ENCODE measurements around the gene FGD1. TPM values are rescaled to one million over a fixed set of nuclear protein-coding genes. Genes with fewer than 3 reads are reported as not detected.

The FGD1 gene
- total and polyA plus RNA-seq, 3 donors from 2014 or later = 5.2 to 6.3 (median 6.0) TPM

DNA sequence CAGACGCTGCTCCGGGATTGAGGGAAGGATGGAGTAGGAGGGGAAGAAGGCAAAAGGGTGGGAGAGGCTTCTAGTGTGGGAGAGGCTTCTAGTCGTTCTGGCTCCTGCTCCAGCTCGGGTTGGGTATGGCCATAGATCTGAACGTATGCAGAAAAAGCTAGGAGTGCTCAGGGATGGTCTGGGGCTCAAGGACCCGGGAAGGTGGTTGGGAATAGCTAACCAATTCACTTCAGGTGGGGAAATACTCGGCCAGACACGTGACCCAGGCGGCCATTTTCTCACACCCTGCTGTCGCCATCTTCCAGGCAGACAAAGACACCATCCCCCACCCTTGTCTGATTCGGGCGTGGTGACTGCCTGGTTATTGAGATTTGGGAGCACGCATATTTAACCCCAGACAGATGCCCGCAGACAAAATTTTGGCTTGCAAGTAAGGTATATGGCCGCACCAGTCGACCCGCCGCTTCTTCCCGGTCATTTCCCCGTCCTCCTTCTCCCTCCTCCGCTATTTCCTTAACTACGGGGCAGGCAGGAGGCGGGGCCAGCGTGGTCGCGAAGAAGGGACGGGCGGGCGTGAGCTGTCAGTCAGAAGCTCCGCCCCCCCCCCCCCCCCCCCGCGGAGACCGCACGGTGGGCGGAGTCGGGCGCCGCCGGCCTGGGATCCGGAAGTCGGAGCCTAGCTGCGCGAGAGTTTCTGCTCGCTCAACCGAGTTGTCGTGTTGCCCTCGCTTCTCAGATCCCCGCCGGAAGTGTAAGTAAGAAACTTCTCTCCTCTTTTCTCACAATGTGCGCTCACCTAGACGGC, 33.7 kb upstream of the FGD1 start, which contains the start of gene GNL3L:
GNL3L (plus strand) TSS at position 668 of the 805 bp plus-strand sequence. CDS start 2,348 bp downstream, outside the sequence.
- TF ChIP-seq, protein P1, sequence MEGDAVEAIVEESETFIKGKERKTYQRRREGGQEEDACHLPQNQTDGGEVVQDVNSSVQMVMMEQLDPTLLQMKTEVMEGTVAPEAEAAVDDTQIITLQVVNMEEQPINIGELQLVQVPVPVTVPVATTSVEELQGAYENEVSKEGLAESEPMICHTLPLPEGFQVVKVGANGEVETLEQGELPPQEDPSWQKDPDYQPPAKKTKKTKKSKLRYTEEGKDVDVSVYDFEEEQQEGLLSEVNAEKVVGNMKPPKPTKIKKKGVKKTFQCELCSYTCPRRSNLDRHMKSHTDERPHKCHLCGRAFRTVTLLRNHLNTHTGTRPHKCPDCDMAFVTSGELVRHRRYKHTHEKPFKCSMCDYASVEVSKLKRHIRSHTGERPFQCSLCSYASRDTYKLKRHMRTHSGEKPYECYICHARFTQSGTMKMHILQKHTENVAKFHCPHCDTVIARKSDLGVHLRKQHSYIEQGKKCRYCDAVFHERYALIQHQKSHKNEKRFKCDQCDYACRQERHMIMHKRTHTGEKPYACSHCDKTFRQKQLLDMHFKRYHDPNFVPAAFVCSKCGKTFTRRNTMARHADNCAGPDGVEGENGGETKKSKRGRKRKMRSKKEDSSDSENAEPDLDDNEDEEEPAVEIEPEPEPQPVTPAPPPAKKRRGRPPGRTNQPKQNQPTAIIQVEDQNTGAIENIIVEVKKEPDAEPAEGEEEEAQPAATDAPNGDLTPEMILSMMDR (IDR thresholded peaks at IDR 0.05) = no peak
- no peak for TF ChIP-seq POLR2A (IDR thresholded peaks at IDR 0.05)
- 0 to 4% methylated on average over 10 to 47 of the region's 51 CpGs for WGBS, 2 donors
- Histone ChIP-seq H3K36me3 (ENCODE audit: low read depth, missing control alignments) (no peaks in the 10 kb centered on the region), H3K27me3 (no peaks in the 10 kb centered on the region), H3K4me3 (peak within 1 kb of the TSS; percentile 63 to 71), H3K4me1 (no peaks in the 10 kb centered on the region), H3K27ac (peak within 1 kb of the TSS; percentile 42 to 77), H3K9me3 (no peaks in the 10 kb centered on the region)
- DNase-seq = peak; percentile 90
- intact Hi-C loops (cut with DNase I; ENCODE audit: low total_unique reads) = no loop called here

DNA sequence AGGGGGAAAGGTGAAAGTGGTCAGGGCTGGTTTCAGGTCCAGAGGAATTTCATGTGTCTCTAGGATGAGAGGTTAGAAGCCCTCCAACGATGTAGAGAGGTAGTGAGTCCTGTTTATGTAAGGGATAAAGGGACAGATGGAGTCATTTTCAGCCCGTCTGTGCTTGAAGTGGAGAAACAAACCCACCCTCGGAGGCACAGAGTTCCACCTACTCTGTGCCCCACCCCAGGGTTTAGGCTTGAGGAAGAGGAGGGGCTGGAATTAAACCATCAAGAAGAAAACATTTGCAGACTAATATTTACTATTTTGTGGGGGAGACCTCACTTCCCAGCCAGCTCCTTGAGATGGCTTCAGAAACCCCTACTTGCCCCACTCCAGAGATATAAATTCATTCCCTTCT, 33.1 kb upstream of the FGD1 start:
- Histone ChIP-seq H3K36me3 (ENCODE audit: low read depth, missing control alignments) (no peaks in the 10 kb centered on the region), H3K9me3 (no peaks in the 10 kb centered on the region), H3K4me1 (no peaks in the 10 kb centered on the region), H3K27ac (peak overlapping the region; percentile 42 to 77), H3K27me3 (no peaks in the 10 kb centered on the region), H3K4me3 (peak overlapping the region; percentile 63 to 71)
- intact Hi-C loops (cut with DNase I; ENCODE audit: low total_unique reads) = no loop called here
- WGBS, 2 donors = 23 to 35% methylated on average over 3 of the region's 3 CpGs
- DNase-seq = no peak
- TF ChIP-seq, protein P1 (IDR thresholded peaks at IDR 0.05) = no peak
- no peak for TF ChIP-seq POLR2A (IDR thresholded peaks at IDR 0.05)

DNA sequence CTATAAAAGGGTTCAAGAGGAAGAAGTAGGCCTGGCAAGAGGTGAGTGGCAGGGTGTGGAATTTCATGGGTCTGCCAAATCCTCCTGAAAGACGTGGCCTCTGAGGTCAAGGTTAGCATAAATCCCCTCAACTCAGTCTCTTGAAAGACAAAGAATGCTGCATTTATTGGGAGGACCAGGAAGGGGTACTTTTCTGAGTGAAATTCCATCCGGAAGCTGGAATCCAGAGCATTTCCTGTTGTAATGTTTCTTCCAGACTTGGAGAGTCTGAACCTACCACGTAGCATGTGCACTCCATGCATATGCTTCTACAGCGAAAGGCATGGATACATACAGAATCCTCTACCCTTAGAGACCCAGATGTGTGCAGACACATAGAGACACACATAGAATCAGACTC, 13.4 kb upstream of the FGD1 start:
- Histone ChIP-seq H3K9me3 (no peaks in the 10 kb centered on the region), H3K36me3 (ENCODE audit: low read depth, missing control alignments) (no peaks in the 10 kb centered on the region), H3K27ac (no peak overlapping the region), H3K27me3 (no peaks in the 10 kb centered on the region), H3K4me1 (no peaks in the 10 kb centered on the region), H3K4me3 (no peak overlapping the region)
- no peak for DNase-seq
- TF ChIP-seq POLR2A (IDR thresholded peaks at IDR 0.05) = no peak
- TF ChIP-seq, protein P1 (IDR thresholded peaks at IDR 0.05) = no peak
- intact Hi-C loops (cut with DNase I; ENCODE audit: low total_unique reads) = no loop called here
- whole genome bisulfite sequencing, 2 donors = 47 to 61% methylated on average over 2 to 4 of the region's 4 CpGs

DNA sequence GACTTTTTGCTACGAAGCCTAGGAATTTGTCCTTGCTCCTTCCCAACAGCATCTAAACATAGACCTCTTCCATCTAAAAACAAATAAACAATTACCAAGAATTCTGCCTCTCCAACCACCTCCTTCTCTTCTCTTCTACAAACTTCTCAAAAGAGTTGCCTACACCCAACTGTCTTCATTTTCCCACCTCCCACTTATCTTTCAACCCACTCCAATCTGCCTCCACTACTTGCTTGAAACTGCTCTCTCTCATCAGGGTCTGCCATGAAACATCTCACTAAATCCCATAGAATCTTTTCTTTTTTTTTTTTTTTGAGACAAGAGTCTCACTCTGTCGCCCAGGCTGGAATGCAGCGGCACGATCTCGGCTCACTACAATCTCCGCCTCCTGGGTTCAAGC, 902 bp upstream of the FGD1 start:
- no peaks in the 10 kb centered on the region for H3K4me1 ChIP-seq
- H3K9me3 ChIP-seq = no peaks in the 10 kb centered on the region
- DNase-seq = no peak
- no peak for TF ChIP-seq POLR2A (IDR thresholded peaks at IDR 0.05)
- intact Hi-C loops (cut with DNase I; ENCODE audit: low total_unique reads) = no loop called here
- no peaks in the 10 kb centered on the region for H3K27me3 ChIP-seq
- 62 to 79% methylated on average over 6 of the region's 6 CpGs for WGBS, 2 donors
- no peak overlapping the region for H3K27ac ChIP-seq
- no peaks in the 10 kb centered on the region for H3K36me3 ChIP-seq (ENCODE audit: low read depth, missing control alignments)
- no peak overlapping the region for H3K4me3 ChIP-seq

DNA sequence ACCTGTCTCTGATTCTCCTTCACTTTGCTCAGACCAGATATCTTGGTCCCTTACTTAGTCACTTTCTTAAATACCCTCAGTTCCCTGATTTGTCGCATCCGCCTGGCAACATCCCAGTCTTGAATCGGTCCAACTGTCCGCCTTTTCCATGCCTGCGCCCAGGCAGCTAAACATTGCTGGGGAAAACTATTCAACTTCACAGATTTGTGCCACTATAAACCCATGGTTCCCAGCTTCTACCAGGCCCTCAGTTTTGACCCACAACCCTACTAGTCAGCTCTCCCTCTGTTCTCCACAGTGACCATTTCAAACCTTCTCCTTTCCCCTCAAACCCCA, 451 bp upstream of the FGD1 start:
- Histone ChIP-seq H3K4me3 (no peak overlapping the region), H3K9me3 (no peaks in the 10 kb centered on the region), H3K36me3 (ENCODE audit: low read depth, missing control alignments) (no peaks in the 10 kb centered on the region), H3K27ac (peak overlapping the region in 1 of 2 donors; percentile 72), H3K27me3 (no peaks in the 10 kb centered on the region), H3K4me1 (no peaks in the 10 kb centered on the region)
- intact Hi-C loops (cut with DNase I; ENCODE audit: low total_unique reads) = no loop called here
- TF ChIP-seq, protein P1 (IDR thresholded peaks at IDR 0.05) = no peak
- no peak for TF ChIP-seq POLR2A (IDR thresholded peaks at IDR 0.05)
- DNase-seq = no peak
- WGBS, 2 donors = 18 to 30% methylated on average over 5 of the region's 5 CpGs

Data from testis (tissue), 3 donors.